HCEC 1CT (cell line): ENCODE measurements around the gene PCDH17.

Source experiments
- DNase-seq: peaks from one replicate; pipeline ENCODE4 v3.0.0-alpha.2; 2017

Gene PCDH17

DNA sequence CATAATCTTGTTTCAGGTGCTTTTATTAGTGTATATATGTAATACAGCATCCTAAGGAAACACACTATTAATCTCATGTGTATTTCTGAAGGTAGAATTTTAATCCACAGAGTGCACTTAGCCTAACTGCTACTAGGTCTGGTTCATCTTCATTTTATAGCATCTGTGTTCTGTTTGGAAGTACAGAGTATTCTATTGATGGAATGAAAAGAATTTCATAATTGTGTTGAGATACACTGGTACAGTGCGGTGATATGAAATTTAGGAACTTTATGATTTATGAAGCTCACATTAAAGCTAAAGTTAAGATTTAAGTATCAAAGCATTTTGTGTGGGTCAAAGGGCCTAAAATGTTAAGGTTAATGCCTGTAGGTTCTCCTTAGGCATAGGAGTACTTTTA, 6.0 kb downstream of the PCDH17 start:
- DNase-seq = no peak

DNA sequence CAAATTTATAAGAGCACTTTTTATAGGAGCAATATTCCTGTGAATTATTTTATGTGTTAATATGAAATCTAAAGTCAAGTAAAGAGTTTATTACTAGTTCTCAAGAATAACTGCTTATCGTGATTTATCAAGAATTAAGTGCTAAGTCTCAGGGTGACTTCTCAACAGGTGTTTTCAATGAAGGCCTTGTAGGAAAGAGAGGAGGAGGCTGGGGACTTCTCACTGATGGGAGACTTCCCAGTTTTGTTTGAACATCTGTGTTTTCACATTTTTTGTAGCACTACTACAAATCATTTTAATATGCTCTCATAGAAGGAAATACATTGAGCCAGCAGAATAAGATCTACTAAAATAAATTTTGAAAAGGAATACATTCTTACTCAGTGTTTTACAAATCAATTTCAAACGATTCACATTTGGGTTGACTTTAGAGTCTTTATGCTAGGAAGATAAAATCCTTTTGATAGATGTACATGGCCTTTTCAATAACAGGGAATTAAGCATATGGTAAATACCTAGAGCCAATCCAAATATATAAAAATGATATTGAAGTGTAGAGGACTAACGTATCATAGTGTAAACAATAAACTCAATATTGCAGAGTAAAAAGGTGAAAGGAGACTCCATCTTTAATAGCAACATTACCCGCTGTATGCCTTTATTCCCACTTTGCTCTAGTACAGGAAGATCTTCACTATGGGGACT, 6.8 kb downstream of the PCDH17 start:
- no peak for DNase-seq

DNA sequence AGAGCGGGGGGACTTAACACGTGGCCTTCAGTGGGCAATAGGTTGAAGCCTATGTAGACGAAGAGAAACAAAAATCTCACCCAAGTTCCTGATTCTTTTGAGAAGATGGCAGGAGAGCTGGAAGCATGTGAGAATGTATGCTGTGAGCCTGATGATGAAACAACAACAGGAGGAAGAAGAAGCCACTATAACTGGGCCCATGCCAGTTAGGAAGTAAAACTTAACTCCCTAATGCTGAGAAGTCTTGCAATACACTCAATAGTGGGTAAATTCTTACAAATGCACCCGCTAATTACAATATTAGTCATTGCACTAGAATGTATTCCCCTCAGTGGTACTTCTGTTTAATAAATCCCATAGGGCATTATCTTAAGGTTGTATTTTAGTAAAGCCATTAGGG, 9.1 kb downstream of the PCDH17 start:
- no peak for DNase-seq

GRCh38 chr13:57641051-57641450, 9.5 kb downstream of the PCDH17 start:
- DNase-seq = no peak

DNA sequence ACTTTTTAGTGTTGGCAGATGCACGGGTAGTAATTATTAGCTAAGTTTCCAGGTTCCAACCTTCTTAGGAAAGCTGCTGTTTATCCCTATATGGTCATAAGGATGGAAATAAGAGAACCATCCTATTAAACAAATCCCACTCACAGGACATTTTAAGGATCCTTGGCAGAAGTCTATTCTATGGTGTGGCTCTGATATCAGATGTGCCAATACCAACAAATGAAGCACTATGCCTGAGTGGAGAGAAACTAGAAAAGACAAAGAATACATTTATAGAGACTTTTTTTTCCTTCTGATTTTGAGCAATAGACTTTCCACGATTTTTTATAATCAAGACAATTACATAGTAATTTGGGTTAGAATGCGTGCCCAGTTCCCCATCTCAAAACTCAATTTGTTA, 12.6 kb downstream of the PCDH17 start:
- no peak for DNase-seq

DNA sequence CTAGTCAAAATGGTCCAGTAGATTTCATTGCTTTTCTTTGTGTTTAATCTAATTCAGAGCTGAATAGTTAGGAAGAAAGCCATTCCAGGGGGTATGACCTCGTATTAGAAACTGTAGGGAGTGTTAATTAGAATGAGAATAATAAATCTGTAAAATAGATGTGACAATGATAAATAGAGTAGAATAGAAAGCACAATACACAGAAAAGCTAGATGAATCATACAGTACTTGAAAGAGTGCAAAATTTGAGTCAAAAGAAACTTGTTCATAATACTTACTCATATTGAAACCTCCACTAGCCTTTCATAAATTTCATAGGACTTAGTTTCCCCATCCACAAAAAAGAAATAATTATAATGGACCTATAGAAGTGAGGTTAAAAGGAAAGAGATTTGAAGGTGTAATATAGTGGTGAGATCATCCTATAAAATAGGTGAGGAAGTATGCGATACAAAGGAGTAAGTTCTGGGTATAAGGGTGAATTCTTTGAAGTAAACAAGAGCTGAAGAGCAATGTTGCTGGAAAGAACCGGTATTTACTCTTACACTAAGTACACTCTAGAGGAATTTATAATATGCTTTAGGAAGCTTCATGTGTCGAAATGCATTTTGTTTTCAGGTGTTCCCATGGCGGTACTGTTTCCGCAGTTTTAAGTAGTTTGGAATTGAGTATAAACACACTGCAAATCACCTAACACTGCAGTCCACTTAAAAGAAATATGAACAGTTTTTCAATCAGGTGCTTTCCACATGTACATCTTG, 21.9 kb downstream of the PCDH17 start:
- no peak for DNase-seq

GRCh38 chr13:57665481-57665880, 33.9 kb downstream of the PCDH17 start:
- no peak for DNase-seq

- no peak for DNase-seq
Observed at GRCh38 chr13:57666131-57666953, 34.8 kb downstream of the PCDH17 start.

GRCh38 chr13:57672168-57672567, 40.6 kb downstream of the PCDH17 start:
- no peak for DNase-seq

DNA sequence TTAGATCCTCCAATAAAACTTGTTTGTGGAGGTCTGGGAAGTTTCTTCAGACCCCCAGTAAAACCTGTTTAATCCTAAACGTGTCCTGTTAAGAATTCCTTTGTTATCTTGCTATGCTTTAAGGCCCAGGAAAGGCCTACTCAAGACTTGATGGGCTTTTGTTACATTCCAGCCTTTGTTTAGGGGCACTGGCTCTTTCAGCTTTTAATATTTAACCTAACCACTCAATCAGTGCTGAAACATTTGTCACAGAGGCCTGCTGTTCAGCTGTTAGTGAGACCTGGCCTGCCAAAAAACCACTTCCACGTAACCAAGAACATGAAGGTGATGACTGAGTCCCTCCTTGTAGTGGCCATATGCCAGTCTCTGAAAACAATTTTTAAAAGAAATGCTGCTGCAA, 41.7 kb downstream of the PCDH17 start:
- DNase-seq = no peak

DNA sequence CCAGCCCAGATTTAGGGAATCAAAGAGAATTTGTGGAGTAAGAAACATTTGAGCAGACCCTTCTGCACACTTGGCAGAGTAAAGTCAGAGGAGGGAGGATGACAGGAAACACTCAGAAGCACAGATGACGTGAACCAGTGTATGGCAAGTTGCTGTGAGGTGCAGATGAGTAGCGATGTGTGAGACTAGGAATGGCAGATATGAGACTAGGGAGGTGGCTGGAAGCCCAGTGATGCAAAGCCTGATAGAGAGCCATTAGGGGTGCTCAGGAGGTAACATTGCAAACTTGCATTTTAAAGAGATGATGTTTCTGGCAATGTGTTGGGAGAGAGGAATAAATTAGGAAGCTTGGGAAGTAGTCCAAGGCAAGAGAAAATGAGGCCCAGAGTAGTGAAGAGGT, 44.0 kb downstream of the PCDH17 start:
- DNase-seq = no peak

GRCh38 chr13:57680609-57681008, 49.1 kb downstream of the PCDH17 start:
- DNase-seq = no peak

GRCh38 chr13:57682128-57682716, 50.7 kb downstream of the PCDH17 start:
- no peak for DNase-seq

GRCh38 chr13:57698851-57699250, 67.3 kb downstream of the PCDH17 start:
- DNase-seq = no peak

GRCh38 chr13:57704031-57704430, 72.5 kb downstream of the PCDH17 start:
- DNase-seq = no peak

GRCh38 chr13:57716295-57716694, 84.8 kb downstream of the PCDH17 start:
- DNase-seq = no peak

- DNase-seq = no peak
Observed at GRCh38 chr13:57724486-57725272, 93.1 kb downstream of the PCDH17 start.

GRCh38 chr13:57725480-57725879, 93.9 kb downstream of the PCDH17 start:
- DNase-seq = no peak

- DNase-seq = no peak
Observed at GRCh38 chr13:57726981-57727380, 95.4 kb downstream of the PCDH17 start.

DNA sequence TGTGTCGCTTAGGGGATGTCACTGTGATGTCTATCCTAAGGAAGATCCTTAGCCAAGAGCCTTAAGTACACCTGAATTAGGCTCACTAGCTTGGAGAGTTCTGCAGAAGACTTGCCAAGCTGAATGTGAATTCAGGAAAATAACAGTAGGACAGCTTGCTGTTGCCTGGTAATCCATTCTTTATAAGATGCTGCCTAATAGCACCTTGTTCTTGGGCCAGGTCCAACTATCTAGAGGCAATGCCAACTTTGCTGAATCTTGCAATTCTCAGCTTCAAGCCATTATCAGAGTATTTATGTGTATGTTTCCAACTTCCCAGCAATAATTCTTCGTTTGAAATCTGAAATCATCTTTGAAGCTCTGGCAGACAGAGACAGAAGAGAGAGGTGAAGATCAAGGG, 102.8 kb downstream of the PCDH17 start:
- no peak for DNase-seq

DNA sequence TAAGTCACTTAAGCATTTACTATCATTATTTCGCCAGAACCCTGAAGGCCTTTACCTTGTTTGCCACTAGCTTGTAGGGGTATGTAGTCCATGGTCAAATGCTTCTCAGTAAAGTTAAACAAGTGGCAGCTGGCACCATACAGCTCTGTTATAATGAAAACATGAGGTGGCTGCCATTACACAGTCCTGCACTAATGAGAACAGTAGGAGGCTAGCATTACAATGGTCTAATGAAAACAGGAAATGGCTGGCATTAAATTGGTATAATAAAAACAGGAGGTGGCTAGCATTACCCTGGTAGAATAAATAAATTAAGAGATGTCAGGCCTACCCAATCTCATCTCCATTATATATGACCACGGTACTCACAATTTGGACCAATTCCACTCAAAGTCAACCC, 107.5 kb downstream of the PCDH17 start:
- no peak for DNase-seq

- no peak for DNase-seq
Observed at GRCh38 chr13:57739543-57740190, 108.1 kb downstream of the PCDH17 start.
